ENCODE measurements around the gene ERMAP. TPM values are rescaled to one million over a fixed set of nuclear protein-coding genes. Genes with fewer than 3 reads are reported as not detected.

The ERMAP gene
- total and polyA plus RNA-seq, 9 of the 15 experiments (the other 6 are each of a cell fraction or from before 2014, with no cell fraction given) = 8.0 to 31.4 (median 22.5) TPM

GRCh38 chr1:42776502-42776901 lies 40.4 kb upstream of the ERMAP start:
- FAIRE-seq = no peak
- H3K36me3 ChIP-seq (ENCODE audit: control insufficient read depth, insufficient read depth, low read length) = peaks cover 84% of the 10 kb centered on the region
- POLR2A ChIA-PET = interaction anchor here (0.9 to 5.2 kb wide), 4 partner anchors 9 to 297 kb away, joined by 3 to 27 read pairs (median 12); partner anchors contain the start of genes C1orf50 and P3H1

More at GRCh38 chr1:42776502-42776901, 40.4 kb upstream of the ERMAP start:
- Histone ChIP-seq H3K79me2 (ENCODE audit: control insufficient read depth, insufficient read depth, low read length) (peaks cover 11% of the 10 kb centered on the region; the same call in 2 of the 3 replicates), H3K4me3 (no peak overlapping the region), H3K4me1 (replicated peaks in 1 of 2; ENCODE audit: control insufficient read depth in 2 of 2, insufficient read depth in 2 of 2, low read length in 2 of 2) (no peaks in the 10 kb centered on the region; a peak in 1 of 5 replicates), H4K20me1 (replicated peaks; ENCODE audit: control insufficient read depth, insufficient read depth, low read length) (no peaks in the 10 kb centered on the region), H3K27ac (ENCODE audit: extremely low read depth, low read depth, low read length) (no peak overlapping the region), H3K9me1 (ENCODE audit: control insufficient read depth, insufficient read depth, low read length) (no peaks in the 10 kb centered on the region), H2AFZ (ENCODE audit: low read depth, low read length) (no peak overlapping the region), H3K9me3 (replicated peaks; ENCODE audit: control insufficient read depth, insufficient read depth, low read depth, low read length) (no peaks in the 10 kb centered on the region), H3K27me3 (ENCODE audit: control insufficient read depth in 2 of 2, insufficient read depth in 2 of 2, low read length in 2 of 2) (no peaks in the 10 kb centered on the region), H3K9ac (ENCODE audit: insufficient read depth in 1 of 2, low read depth in 2 of 2, low read length in 2 of 2) (no peak overlapping the region), H3K4me2 (ENCODE audit: insufficient read depth, low read length) (no peak overlapping the region)
- TF ChIP-seq, protein P1, sequence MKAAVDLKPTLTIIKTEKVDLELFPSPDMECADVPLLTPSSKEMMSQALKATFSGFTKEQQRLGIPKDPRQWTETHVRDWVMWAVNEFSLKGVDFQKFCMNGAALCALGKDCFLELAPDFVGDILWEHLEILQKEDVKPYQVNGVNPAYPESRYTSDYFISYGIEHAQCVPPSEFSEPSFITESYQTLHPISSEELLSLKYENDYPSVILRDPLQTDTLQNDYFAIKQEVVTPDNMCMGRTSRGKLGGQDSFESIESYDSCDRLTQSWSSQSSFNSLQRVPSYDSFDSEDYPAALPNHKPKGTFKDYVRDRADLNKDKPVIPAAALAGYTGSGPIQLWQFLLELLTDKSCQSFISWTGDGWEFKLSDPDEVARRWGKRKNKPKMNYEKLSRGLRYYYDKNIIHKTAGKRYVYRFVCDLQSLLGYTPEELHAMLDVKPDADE (conservative IDR thresholded peaks at IDR 0.05; ENCODE audit: control insufficient read depth, low read depth, low read length) = no peak
- TF ChIP-seq EP400 (IDR thresholded peaks at IDR 0.05) = no peak
- TF ChIP-seq HDAC8 (tag; IDR thresholded peaks at IDR 0.05) = no peak
- no peak for TF ChIP-seq KDM4B (IDR thresholded peaks at IDR 0.05; ENCODE audit: borderline replicate concordance in 2 of 2, low read depth in 1 of 2)
- no peak for TF ChIP-seq ILK (tag; IDR thresholded peaks at IDR 0.05; ENCODE audit: borderline replicate concordance, low read depth)
- TF ChIP-seq THRA (IDR thresholded peaks at IDR 0.05) = no peak
- TF ChIP-seq LARP7 (IDR thresholded peaks at IDR 0.05) = no peak
- TF ChIP-seq WHSC1 (IDR thresholded peaks at IDR 0.05; ENCODE audit: low read length) = no peak
- TF ChIP-seq TBL1XR1 (IDR thresholded peaks at IDR 0.05; ENCODE audit: low read length in 2 of 2) = no peak
- TF ChIP-seq CREB5 (CRISPR knock-in tag; IDR thresholded peaks at IDR 0.05) = no peak
- no peak for TF ChIP-seq NCOA1 (IDR thresholded peaks at IDR 0.05; ENCODE audit: low read depth)
- TF ChIP-seq GABPB2 (CRISPR knock-in tag; conservative IDR thresholded peaks at IDR 0.05) = no peak
- no peak for TF ChIP-seq TCF7L2 (IDR thresholded peaks at IDR 0.05; ENCODE audit: low read depth, low read length)
- TF ChIP-seq ZEB2 (IDR thresholded peaks at IDR 0.05) = no peak
- TF ChIP-seq RAD51 (IDR thresholded peaks at IDR 0.05; ENCODE audit: borderline replicate concordance, low read depth) = no peak
- TF ChIP-seq TEAD4 (IDR thresholded peaks at IDR 0.05; ENCODE audit: low read length) = no peak
- TF ChIP-seq TEAD4 (CRISPR knock-in tag; IDR thresholded peaks at IDR 0.05; ENCODE audit: borderline replicate concordance) = no peak
- no peak for TF ChIP-seq TAF9B (IDR thresholded peaks at IDR 0.05; ENCODE audit: partially characterized antibody)
- no peak for TF ChIP-seq JUND (IDR thresholded peaks at IDR 0.05; ENCODE audit: borderline replicate concordance, low read depth, low read length)
- no peak for TF ChIP-seq JUND (tag; IDR thresholded peaks at IDR 0.05; ENCODE audit: borderline replicate concordance, low read depth, low read length)
- TF ChIP-seq RFX7 (CRISPR knock-in tag; IDR thresholded peaks at IDR 0.05) = no peak
- 93% methylated on average over 6 of the region's 6 CpGs for WGBS (ENCODE audit: insufficient coverage, low coverage, missing lambda C conversion rate)
- in situ Hi-C loops (cut with MboI) (loop anchor here (5.0 kb wide), 1 partner anchor 296 kb away; no protein-coding TSS in a partner anchor), intact Hi-C loops (cut with micrococcal nuclease) (no loop called here)
- CTCF ChIA-PET (ENCODE audit: low intra/inter-chr PET ratio) = no interaction called here
- BruUV-seq (replicated peaks) = no TSS peak
- ATAC-seq (no peak), DNase-seq (ENCODE audit: extremely low read depth in 1 of 4, low spot score in 3 of 4) (no peak)

Measured in K562 (cell line).